ENCODE data around the gene IGSF21.

DNA sequence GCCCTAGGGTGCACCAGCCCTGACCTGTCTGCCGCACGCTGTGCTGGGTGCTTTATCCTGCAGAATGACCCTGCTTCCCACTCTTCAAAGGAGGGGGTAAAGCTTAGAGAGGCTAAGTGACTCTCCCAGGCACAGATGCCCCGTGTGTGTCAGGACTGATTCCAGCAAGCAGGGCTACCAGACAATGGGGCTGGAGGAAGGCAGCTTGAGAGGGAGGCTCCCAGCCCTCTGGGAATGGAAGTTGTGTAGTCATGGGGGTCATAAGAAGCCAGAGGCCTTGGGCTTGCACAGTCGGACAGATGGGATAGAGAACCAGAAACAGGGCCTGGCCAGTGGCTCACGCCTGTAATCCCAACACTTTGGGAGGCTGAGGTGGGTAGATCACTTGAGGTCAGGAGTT, 279.0 kb downstream of the IGSF21 start:
- TF ChIP-seq, protein P1, sequence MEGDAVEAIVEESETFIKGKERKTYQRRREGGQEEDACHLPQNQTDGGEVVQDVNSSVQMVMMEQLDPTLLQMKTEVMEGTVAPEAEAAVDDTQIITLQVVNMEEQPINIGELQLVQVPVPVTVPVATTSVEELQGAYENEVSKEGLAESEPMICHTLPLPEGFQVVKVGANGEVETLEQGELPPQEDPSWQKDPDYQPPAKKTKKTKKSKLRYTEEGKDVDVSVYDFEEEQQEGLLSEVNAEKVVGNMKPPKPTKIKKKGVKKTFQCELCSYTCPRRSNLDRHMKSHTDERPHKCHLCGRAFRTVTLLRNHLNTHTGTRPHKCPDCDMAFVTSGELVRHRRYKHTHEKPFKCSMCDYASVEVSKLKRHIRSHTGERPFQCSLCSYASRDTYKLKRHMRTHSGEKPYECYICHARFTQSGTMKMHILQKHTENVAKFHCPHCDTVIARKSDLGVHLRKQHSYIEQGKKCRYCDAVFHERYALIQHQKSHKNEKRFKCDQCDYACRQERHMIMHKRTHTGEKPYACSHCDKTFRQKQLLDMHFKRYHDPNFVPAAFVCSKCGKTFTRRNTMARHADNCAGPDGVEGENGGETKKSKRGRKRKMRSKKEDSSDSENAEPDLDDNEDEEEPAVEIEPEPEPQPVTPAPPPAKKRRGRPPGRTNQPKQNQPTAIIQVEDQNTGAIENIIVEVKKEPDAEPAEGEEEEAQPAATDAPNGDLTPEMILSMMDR (IDR thresholded peaks at IDR 0.05; ENCODE audit: low read depth, low read length, poor library complexity, severe bottlenecking): no peak
- TF ChIP-seq EZH2phosphoT487 (IDR thresholded peaks at IDR 0.05; ENCODE audit: borderline replicate concordance, low read length): no peak
